HFFc6 (cell line): Measurements from ENCODE around the gene FUT4. TPM values are rescaled to one million over a fixed set of nuclear protein-coding genes. Genes with fewer than 3 reads are reported as not detected.

Experiments
- DNase-seq: peaks from one replicate; pipeline ENCODE4 v3.0.0-alpha.2; 2018
- H3K27ac Mint-ChIP-seq: 2 replicates; pipeline ENCODE4 v1.8.0; 2020; ENCODE audit warnings: mild to moderate bottlenecking, mixed read lengths
- H3K27me3 Mint-ChIP-seq: 2 replicates; pipeline ENCODE4 v1.8.0; 2021; ENCODE audit warnings: mild to moderate bottlenecking, moderate library complexity, mixed read lengths; ENCODE audit not compliant: insufficient read depth
- H3K36me3 Mint-ChIP-seq: 2 replicates; pipeline ENCODE4 v1.8.0; 2021; ENCODE audit warnings: low read depth, mixed read lengths
- H3K4me1 Mint-ChIP-seq: 2 replicates; pipeline ENCODE4 v1.8.0; 2020; ENCODE audit warnings: low read depth, mixed read lengths
- H3K4me3 Mint-ChIP-seq: 2 replicates; pipeline ENCODE4 v1.8.0; 2020; ENCODE audit warnings: mild to moderate bottlenecking, moderate library complexity, mixed read lengths
- H3K9me3 Mint-ChIP-seq: 2 replicates; pipeline ENCODE4 v1.8.0; 2020; ENCODE audit warnings: mild to moderate bottlenecking, mixed read lengths
- CTCF ChIP-seq: fragments of 200-600 bp; sonication (generic); IDR thresholded peaks from 2 replicates; pipeline ENCODE4 v1.5.0; 2021; ENCODE audit warnings: antibody characterized with exemption, mild to moderate bottlenecking
- total RNA-seq, 6 experiments: library from RNA; stranded (reverse); fragmentation: NEBNext Ultra II Directional; extraction: Animal tissue kit (Norgen Biotek cat#: 25700); gene quantifications; 2 replicates in 1 of 6; 3 replicates in 5 of 6; pipeline ENCODE4 v1.2.3, GENCODE V29; 2021

FUT4 gene
- total RNA-seq, 6 experiments from 2014 or later: 0.85 to 3.3 (median 3.0) TPM

GRCh38 chr11:94581926-94582325, 38.2 kb downstream of the FUT4 start:
- peaks cover 11% of the 10 kb centered on the region for H3K4me1 Mint-ChIP-seq
- H3K27me3 Mint-ChIP-seq: peaks cover 24% of the 10 kb centered on the region
- no peaks in the 10 kb centered on the region for H3K36me3 Mint-ChIP-seq
- H3K4me3 Mint-ChIP-seq: no peak overlapping the region
- no peak for DNase-seq
- TF ChIP-seq CTCF: no peak
- H3K9me3 Mint-ChIP-seq: no peaks in the 10 kb centered on the region
- H3K27ac Mint-ChIP-seq: no peak overlapping the region

- no peak for TF ChIP-seq CTCF
Measured at GRCh38 chr11:94583213-94583865, 39.6 kb downstream of the FUT4 start.

GRCh38 chr11:94583866-94584500, 40.3 kb downstream of the FUT4 start:
- H3K9me3 Mint-ChIP-seq: no peaks in the 10 kb centered on the region
- H3K4me3 Mint-ChIP-seq: no peak overlapping the region
- DNase-seq: no peak
- peaks cover under 1% of the 10 kb centered on the region for H3K4me1 Mint-ChIP-seq
- H3K36me3 Mint-ChIP-seq: no peaks in the 10 kb centered on the region
- peaks cover 31% of the 10 kb centered on the region for H3K27me3 Mint-ChIP-seq
- TF ChIP-seq CTCF: no peak
- H3K27ac Mint-ChIP-seq: no peak overlapping the region

More at GRCh38 chr11:94583213-94583865, 39.6 kb downstream of the FUT4 start:
- Mint-ChIP-seq H3K9me3 (no peaks in the 10 kb centered on the region), H3K4me3 (no peak overlapping the region), H3K27ac (no peak overlapping the region), H3K4me1 (peaks cover 7% of the 10 kb centered on the region), H3K36me3 (no peaks in the 10 kb centered on the region), H3K27me3 (peaks cover 30% of the 10 kb centered on the region)
- no peak for DNase-seq

- H3K9me3 Mint-ChIP-seq: no peaks in the 10 kb centered on the region
- H3K27ac Mint-ChIP-seq: no peak overlapping the region
- no peak for DNase-seq
- no peak overlapping the region for H3K4me3 Mint-ChIP-seq
- no peak for TF ChIP-seq CTCF
- no peaks in the 10 kb centered on the region for H3K4me1 Mint-ChIP-seq
- peaks cover 39% of the 10 kb centered on the region for H3K27me3 Mint-ChIP-seq
- no peaks in the 10 kb centered on the region for H3K36me3 Mint-ChIP-seq
Measured at GRCh38 chr11:94584978-94585377, 41.3 kb downstream of the FUT4 start.

GRCh38 chr11:94585399-94585798, 41.7 kb downstream of the FUT4 start:
- Mint-ChIP-seq H3K27me3 (peaks cover 43% of the 10 kb centered on the region), H3K9me3 (no peaks in the 10 kb centered on the region), H3K4me1 (no peaks in the 10 kb centered on the region), H3K4me3 (no peak overlapping the region), H3K36me3 (no peaks in the 10 kb centered on the region), H3K27ac (no peak overlapping the region)
- DNase-seq: no peak
- no peak for TF ChIP-seq CTCF
